Stimulated activated CD4-positive, alpha-beta T cell treated with anti-CD3 and anti-CD28 coated beads, Interleukin-2, amount 100 ng/mL, for 48 hours (primary cell): ENCODE data around the gene GSG1.

Source experiments
- DNase-seq, 2 donors: peaks; one replicate each; pipeline ENCODE4 v3.0.0-alpha.2; 2020

Gene GSG1

GRCh38 chr12:13117029-13117428 lies 13.6 kb upstream of the GSG1 start:
- no peak for DNase-seq

- DNase-seq: no peak
These were observed 12.8 kb upstream of the GSG1 start for GRCh38 chr12:13116259-13116658.

- no peak for DNase-seq
These were observed 11.0 kb upstream of the GSG1 start for GRCh38 chr12:13114251-13115052.

- DNase-seq: no peak
These were observed 9.5 kb upstream of the GSG1 start for GRCh38 chr12:13112968-13113367.

GRCh38 chr12:13106666-13107065 lies 3.2 kb upstream of the GSG1 start:
- no peak for DNase-seq

GRCh38 chr12:13105781-13106180 lies 2.3 kb upstream of the GSG1 start:
- DNase-seq: no peak

GRCh38 chr12:13104409-13104808 lies 942 bp upstream of the GSG1 start:
- DNase-seq: no peak

- no peak for DNase-seq
These were observed 839 bp downstream of the GSG1 start for GRCh38 chr12:13102461-13103195.

GRCh38 chr12:13101821-13102375 lies 1.6 kb downstream of the GSG1 start:
- DNase-seq: peak in 1 of 2 donors; percentile 14

GRCh38 chr12:13100882-13101769 lies 2.3 kb downstream of the GSG1 start:
- peak; percentile 75 to 78 for DNase-seq

GRCh38 chr12:13100605-13100881 lies 2.9 kb downstream of the GSG1 start:
- no peak for DNase-seq

GRCh38 chr12:13099844-13100604 lies 3.4 kb downstream of the GSG1 start:
- no peak for DNase-seq

- DNase-seq: no peak
These were observed 4.2 kb downstream of the GSG1 start for GRCh38 chr12:13099066-13099843.

GRCh38 chr12:13097491-13098011 lies 5.9 kb downstream of the GSG1 start:
- no peak for DNase-seq

GRCh38 chr12:13095266-13095995 lies 8.0 kb downstream of the GSG1 start:
- DNase-seq: no peak

GRCh38 chr12:13094367-13094766 lies 9.1 kb downstream of the GSG1 start:
- DNase-seq: no peak

- no peak for DNase-seq
These were observed 9.6 kb downstream of the GSG1 start for GRCh38 chr12:13093848-13094220.

GRCh38 chr12:13093191-13093847 lies 10.1 kb downstream of the GSG1 start:
- no peak for DNase-seq

- DNase-seq: no peak
These were observed 11.6 kb downstream of the GSG1 start for GRCh38 chr12:13091832-13092231.

GRCh38 chr12:13090054-13090453 lies 13.4 kb downstream of the GSG1 start:
- DNase-seq: no peak
